Measurements from ENCODE around the gene DLG5. TPM values are rescaled to one million over a fixed set of nuclear protein-coding genes. Genes with fewer than 3 reads are reported as not detected.

The DLG5 gene
- total RNA-seq, 1 donor from 2014 or later, result 58.4 TPM

DNA sequence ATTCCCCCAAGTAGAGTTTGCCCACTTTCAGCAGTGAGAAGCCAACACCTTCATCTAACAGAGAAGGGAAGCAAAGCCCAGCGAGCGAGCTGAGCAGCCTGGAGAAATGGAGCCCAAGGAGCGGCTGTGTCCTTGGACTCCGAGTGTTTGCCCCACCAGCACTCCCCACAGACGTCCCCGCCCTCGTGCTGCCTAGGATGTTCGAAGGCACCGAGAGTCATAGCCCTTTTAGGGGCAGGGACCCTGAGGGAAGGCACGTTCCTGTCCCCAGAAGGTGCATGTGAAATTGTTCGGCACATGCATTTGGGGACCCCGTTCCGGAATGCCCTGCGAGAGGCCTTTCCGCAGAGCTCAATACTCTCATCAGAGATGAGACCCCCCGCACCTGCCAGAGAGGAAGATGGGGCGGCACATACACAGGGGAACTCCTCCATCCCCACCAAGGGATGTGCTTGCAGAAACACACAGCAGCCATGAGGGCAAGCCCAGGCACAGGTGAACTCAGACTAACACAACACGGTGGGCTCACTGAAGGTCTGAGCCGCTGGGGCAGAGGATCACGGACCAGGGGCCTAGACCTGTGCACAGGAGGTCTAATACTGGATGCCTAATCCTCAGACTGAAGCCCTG lies 131.0 kb downstream of the DLG5 start:
- Histone ChIP-seq H4K20me1 (ENCODE audit: insufficient read depth, low read length) (no peaks in the 10 kb centered on the region), H3K4me3 (ENCODE audit: insufficient read depth, low read depth, low read length) (no peak overlapping the region), H3K9me3 (ENCODE audit: insufficient read depth, low read depth, low read length) (no peaks in the 10 kb centered on the region), H3K27ac (ENCODE audit: low read depth, low read length) (no peak overlapping the region), H3K4me2 (ENCODE audit: low read length) (no peak overlapping the region), H3K9ac (ENCODE audit: low read length) (no peak overlapping the region), H3K79me2 (ENCODE audit: insufficient read depth, low read length) (no peaks in the 10 kb centered on the region), H2AFZ (ENCODE audit: low read depth, low read length) (no peak overlapping the region), H3K27me3 (ENCODE audit: insufficient read depth, low read length) (no peaks in the 10 kb centered on the region), H3K4me1 (ENCODE audit: insufficient read depth, low read length) (peaks cover 6% of the 10 kb centered on the region), H3K36me3 (ENCODE audit: insufficient read depth, low read length) (peaks cover 18% of the 10 kb centered on the region)
- peaks cover 41% of the 10 kb centered on the region for H3K36me3 Mint-ChIP-seq (ENCODE audit: low read depth, unreplicated experiment)
- H3K27me3 Mint-ChIP-seq (ENCODE audit: low read depth, unreplicated experiment), result no peaks in the 10 kb centered on the region
- H3K27ac Mint-ChIP-seq (ENCODE audit: unreplicated experiment), result no peak overlapping the region
- DNase-seq (ENCODE audit: low read depth) (no peak), FAIRE-seq (no peak)
- peaks cover 11% of the 10 kb centered on the region for H3K4me1 Mint-ChIP-seq (ENCODE audit: low read depth, unreplicated experiment)
- H3K4me3 Mint-ChIP-seq (ENCODE audit: unreplicated experiment), result no peak overlapping the region
- no peaks in the 10 kb centered on the region for H3K9me3 Mint-ChIP-seq (ENCODE audit: unreplicated experiment)
- TF ChIP-seq, protein P1, sequence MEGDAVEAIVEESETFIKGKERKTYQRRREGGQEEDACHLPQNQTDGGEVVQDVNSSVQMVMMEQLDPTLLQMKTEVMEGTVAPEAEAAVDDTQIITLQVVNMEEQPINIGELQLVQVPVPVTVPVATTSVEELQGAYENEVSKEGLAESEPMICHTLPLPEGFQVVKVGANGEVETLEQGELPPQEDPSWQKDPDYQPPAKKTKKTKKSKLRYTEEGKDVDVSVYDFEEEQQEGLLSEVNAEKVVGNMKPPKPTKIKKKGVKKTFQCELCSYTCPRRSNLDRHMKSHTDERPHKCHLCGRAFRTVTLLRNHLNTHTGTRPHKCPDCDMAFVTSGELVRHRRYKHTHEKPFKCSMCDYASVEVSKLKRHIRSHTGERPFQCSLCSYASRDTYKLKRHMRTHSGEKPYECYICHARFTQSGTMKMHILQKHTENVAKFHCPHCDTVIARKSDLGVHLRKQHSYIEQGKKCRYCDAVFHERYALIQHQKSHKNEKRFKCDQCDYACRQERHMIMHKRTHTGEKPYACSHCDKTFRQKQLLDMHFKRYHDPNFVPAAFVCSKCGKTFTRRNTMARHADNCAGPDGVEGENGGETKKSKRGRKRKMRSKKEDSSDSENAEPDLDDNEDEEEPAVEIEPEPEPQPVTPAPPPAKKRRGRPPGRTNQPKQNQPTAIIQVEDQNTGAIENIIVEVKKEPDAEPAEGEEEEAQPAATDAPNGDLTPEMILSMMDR (IDR thresholded peaks at IDR 0.05; ENCODE audit: insufficient read depth, low read depth, low read length), result no peak
- no peak for TF ChIP-seq EZH2 (IDR thresholded peaks at IDR 0.05; ENCODE audit: insufficient read depth, low read length)

DNA sequence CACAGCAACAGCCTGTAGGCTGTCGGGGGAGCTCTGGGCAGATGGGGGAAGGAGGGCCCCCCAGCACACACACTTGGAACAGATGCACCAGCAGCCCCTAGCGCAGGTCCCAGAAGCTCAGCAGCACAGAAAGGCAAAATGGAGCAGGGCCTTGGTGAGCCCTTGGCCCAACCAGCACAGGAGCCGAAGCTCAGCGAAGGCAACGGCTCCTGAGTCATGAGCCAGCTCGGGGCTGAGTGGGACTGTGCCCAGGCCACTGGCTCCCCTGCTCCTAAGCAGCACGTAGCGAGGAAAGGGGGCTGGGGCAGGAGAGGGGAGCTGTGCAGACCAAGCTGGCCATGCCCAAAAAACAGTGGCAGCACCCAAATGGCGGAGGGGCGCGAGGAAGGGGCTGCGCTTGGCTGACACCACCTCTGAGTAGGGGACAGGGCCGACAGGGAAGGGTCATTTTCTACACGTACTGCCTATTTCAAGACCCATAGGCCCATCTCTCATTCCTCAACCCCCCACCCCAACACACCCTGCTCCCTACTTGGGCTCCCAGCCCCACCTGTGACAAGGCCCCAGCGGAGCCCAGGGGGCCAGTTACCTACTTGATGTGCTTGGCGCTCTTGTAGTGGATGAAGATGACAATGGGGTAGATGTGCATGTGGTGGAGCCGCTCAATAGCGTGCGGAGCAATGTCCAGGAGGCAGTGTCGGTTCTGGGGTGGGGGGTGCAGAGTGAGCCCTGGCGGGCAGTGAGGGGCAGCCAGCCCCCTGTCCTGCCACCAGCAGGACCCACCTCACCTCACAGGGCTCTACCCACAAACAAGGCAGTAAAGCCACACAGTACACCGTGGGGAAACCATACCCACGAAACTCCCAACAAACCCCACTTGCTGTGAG lies 132.1 kb downstream of the DLG5 start:
- Histone ChIP-seq H3K27me3 (ENCODE audit: insufficient read depth, low read length) (no peaks in the 10 kb centered on the region), H3K36me3 (ENCODE audit: insufficient read depth, low read length) (peaks cover 18% of the 10 kb centered on the region), H2AFZ (ENCODE audit: low read depth, low read length) (no peak overlapping the region), H3K4me3 (ENCODE audit: insufficient read depth, low read depth, low read length) (no peak overlapping the region), H3K9ac (ENCODE audit: low read length) (no peak overlapping the region), H3K79me2 (ENCODE audit: insufficient read depth, low read length) (no peaks in the 10 kb centered on the region), H3K4me2 (ENCODE audit: low read length) (no peak overlapping the region), H3K4me1 (ENCODE audit: insufficient read depth, low read length) (peaks cover 6% of the 10 kb centered on the region), H4K20me1 (ENCODE audit: insufficient read depth, low read length) (no peaks in the 10 kb centered on the region), H3K27ac (ENCODE audit: low read depth, low read length) (no peak overlapping the region), H3K9me3 (ENCODE audit: insufficient read depth, low read depth, low read length) (no peaks in the 10 kb centered on the region)
- DNase-seq (ENCODE audit: low read depth), result no peak
- Mint-ChIP-seq H3K27ac (ENCODE audit: unreplicated experiment) (no peak overlapping the region), H3K4me3 (ENCODE audit: unreplicated experiment) (no peak overlapping the region), H3K9me3 (ENCODE audit: unreplicated experiment) (no peaks in the 10 kb centered on the region), H3K4me1 (ENCODE audit: low read depth, unreplicated experiment) (peaks cover 10% of the 10 kb centered on the region), H3K27me3 (ENCODE audit: low read depth, unreplicated experiment) (no peaks in the 10 kb centered on the region), H3K36me3 (ENCODE audit: low read depth, unreplicated experiment) (peaks cover 40% of the 10 kb centered on the region)
- no peak for TF ChIP-seq EZH2 (IDR thresholded peaks at IDR 0.05; ENCODE audit: insufficient read depth, low read length)
- TF ChIP-seq, protein P1 (IDR thresholded peaks at IDR 0.05; ENCODE audit: insufficient read depth, low read depth, low read length), result no peak
- FAIRE-seq, result no peak

All from astrocyte (in vitro differentiated cells and primary cell).